ENCODE results near the gene IAPP. TPM values are rescaled to one million over a fixed set of nuclear protein-coding genes. Genes with fewer than 3 reads are reported as not detected.

The IAPP gene
- not detected in 2 replicates for total RNA-seq (2021)
- long read RNA-seq, result 0 reads

DNA sequence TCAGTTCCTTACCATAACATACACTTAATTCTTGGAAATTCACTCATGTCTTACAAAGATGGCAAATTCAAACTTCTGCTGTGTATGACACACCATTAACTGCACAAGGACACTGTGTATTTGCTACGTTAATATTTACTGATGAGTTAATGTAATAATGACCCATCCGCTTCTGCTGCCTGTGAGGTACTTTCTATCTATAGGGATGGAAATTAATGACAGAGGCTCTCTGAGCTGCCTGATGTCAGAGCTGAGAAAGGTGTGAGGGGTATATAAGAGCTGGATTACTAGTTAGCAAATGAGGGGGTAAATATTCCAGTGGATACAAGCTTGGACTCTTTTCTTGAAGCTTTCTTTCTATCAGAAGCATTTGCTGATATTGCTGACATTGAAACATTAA is at the start of gene IAPP:
IAPP (plus strand) TSS at position 301 of the 400 bp plus-strand sequence. CDS start 450 bp downstream, outside the sequence.
- H3K36me3 Mint-ChIP-seq (ENCODE audit: insufficient read depth in 1 of 3, low read depth in 3 of 3), result peaks cover 0 to 5% (median 1%) of the 10 kb centered on the region in 3 experiments; a peak in 2 of 7 replicates
- H2AFZ ChIP-seq (ENCODE audit: low read length), result no peak within 1 kb of the TSS
- no peak within 1 kb of the TSS for H4K8ac ChIP-seq (replicated peaks; ENCODE audit: insufficient read length, low read depth, low read length)
- no peaks in the 10 kb centered on the region for H3K23me2 ChIP-seq (ENCODE audit: insufficient read length, low read depth, low read length, poor library complexity, severe bottlenecking)
- H3K27me3 Mint-ChIP-seq (ENCODE audit: low read depth), result no peaks in the 10 kb centered on the region
- H2BK20ac ChIP-seq (ENCODE audit: low read depth, low read length, poor library complexity, severe bottlenecking), result no peak within 1 kb of the TSS
- no peak within 1 kb of the TSS for H3K27ac ChIP-seq (ENCODE audit: insufficient read length, low read depth, low read length)
- no peaks in the 10 kb centered on the region for H3K9me3 ChIP-seq (ENCODE audit: control insufficient read depth, low read depth, low read length)
- H2BK12ac ChIP-seq (ENCODE audit: insufficient read length, low read depth, low read length), result no peak within 1 kb of the TSS
- TF ChIP-seq CTCF (conservative IDR thresholded peaks at IDR 0.05), result no peak
- H2BK120ac ChIP-seq (ENCODE audit: low read depth, low read length, poor library complexity, severe bottlenecking), result no peak within 1 kb of the TSS
- no peak within 1 kb of the TSS for H3K4me3 Mint-ChIP-seq
- H3K79me1 ChIP-seq (ENCODE audit: insufficient read depth, low read depth, low read length, poor library complexity, severe bottlenecking), result no peaks in the 10 kb centered on the region
- H3K18ac ChIP-seq (ENCODE audit: insufficient read length, low read depth, low read length), result no peak within 1 kb of the TSS
- no peak within 1 kb of the TSS for H2BK5ac ChIP-seq (ENCODE audit: insufficient read length, low read length)
- no peak within 1 kb of the TSS for H3K14ac ChIP-seq (ENCODE audit: insufficient read depth, low read length)
- no peaks in the 10 kb centered on the region for H3K4me1 ChIP-seq (ENCODE audit: insufficient read depth, low read length)
- WGBS (ENCODE audit: extremely low coverage, insufficient read length, low lambda C conversion rate), result no CpG with 5 or more reads among the region's 2 CpGs
- H3K9ac ChIP-seq (ENCODE audit: extremely low read depth, insufficient read length, low read length), result no peak within 1 kb of the TSS
- no peak within 1 kb of the TSS for H2BK15ac ChIP-seq (ENCODE audit: low read depth, low read length)
- no peak for DNase-seq
- H3K4ac ChIP-seq (ENCODE audit: low read depth, low read length), result no peak within 1 kb of the TSS
- no peak within 1 kb of the TSS for H4K91ac ChIP-seq (ENCODE audit: insufficient read length, low read depth, low read length)
- peaks cover under 1 to 2% of the 10 kb centered on the region in 2 experiments; a peak in 1 of 4 replicates for H3K4me1 Mint-ChIP-seq
- no peak within 1 kb of the TSS for H3K56ac ChIP-seq (ENCODE audit: insufficient read length, low read depth, low read length)
- no peaks in the 10 kb centered on the region; a peak in 1 of 5 replicates for H3K9me3 Mint-ChIP-seq
- H3K27ac Mint-ChIP-seq, result no peak within 1 kb of the TSS; a peak in 1 of 7 replicates
- no peaks in the 10 kb centered on the region for H3K27me3 ChIP-seq (ENCODE audit: insufficient read depth, low read length)
- H3T11ph ChIP-seq (ENCODE audit: low read length), result no peak within 1 kb of the TSS
- H4K20me1 ChIP-seq (ENCODE audit: control insufficient read depth, insufficient read depth, insufficient read length), result no peaks in the 10 kb centered on the region
- no peaks in the 10 kb centered on the region for H3K79me2 ChIP-seq (ENCODE audit: insufficient read depth, low read length)
- no peak within 1 kb of the TSS for H3K4me2 ChIP-seq (ENCODE audit: insufficient read depth, insufficient read length, low read length)
- H2AK5ac ChIP-seq (ENCODE audit: insufficient read length, low read length), result no peak within 1 kb of the TSS
- H3K23ac ChIP-seq (ENCODE audit: insufficient read length, low read depth, low read length), result no peak within 1 kb of the TSS
- no peak within 1 kb of the TSS for H4K5ac ChIP-seq (ENCODE audit: insufficient read length, low read depth, low read length)
